ENCODE measurements around the gene ZAP70. TPM values are rescaled to one million over a fixed set of nuclear protein-coding genes. Genes with fewer than 3 reads are reported as not detected.

The ZAP70 gene
- polyA plus RNA-seq, 2 donors: 3.9 to 5.0 TPM

DNA sequence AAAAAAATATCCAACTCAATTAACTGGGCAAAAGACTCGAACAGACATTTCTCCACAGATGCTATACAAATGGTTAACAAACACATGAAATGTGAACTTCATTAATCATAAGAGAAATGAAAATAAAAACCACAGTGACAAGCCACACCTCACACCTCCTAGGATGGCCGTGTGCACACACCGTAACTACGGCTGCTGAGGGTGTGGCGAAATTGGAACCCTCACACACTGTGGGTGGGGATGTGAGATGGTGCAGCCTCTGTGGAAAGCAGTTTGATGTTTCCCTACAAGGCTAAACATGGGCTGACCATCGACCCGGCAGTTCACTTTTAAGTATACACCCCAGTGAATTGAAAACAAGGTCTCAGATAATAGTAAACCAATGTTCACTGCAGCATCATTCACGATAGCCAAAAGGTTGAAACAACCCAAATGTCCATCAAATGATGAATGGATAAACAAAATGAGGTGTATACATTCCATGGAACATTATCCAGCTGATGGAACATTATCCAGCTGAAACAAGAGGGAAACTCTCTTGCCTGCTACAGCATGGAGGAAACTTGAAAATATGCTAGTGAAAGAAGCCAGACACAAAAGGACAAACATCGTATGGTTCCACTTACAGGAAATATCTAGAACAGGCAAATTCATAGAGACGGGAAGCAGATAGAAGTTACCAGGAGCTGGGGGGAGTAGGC is 32.2 kb downstream of the ZAP70 start:
- Histone ChIP-seq H3K27me3 (ENCODE audit: control insufficient read depth in 1 of 2, insufficient read depth in 2 of 2, low read length in 2 of 2) (no peaks in the 10 kb centered on the region), H3K9me3 (ENCODE audit: control insufficient read depth in 2 of 2, insufficient read depth in 1 of 2, low read depth in 1 of 2, low read length in 1 of 2) (no peaks in the 10 kb centered on the region), H3K27ac (ENCODE audit: low read depth in 2 of 2, low read length in 1 of 2) (peak overlapping the region in 1 of 2 donors; percentile 13), H3K36me3 (ENCODE audit: control insufficient read depth in 2 of 2, insufficient read depth in 2 of 2, low read length in 1 of 2) (peaks cover 0 to 2% of the 10 kb centered on the region in 2 donors), H3K4me1 (ENCODE audit: control insufficient read depth in 2 of 2, insufficient read depth in 2 of 2, low read length in 1 of 2) (peaks cover 2 to 4% of the 10 kb centered on the region in 2 donors), H3K4me3 (ENCODE audit: low read depth in 1 of 2, low read length in 2 of 2) (no peak overlapping the region)
- 38 to 43% methylated on average over 10 of the region's 10 CpGs for WGBS, 2 donors

DNA sequence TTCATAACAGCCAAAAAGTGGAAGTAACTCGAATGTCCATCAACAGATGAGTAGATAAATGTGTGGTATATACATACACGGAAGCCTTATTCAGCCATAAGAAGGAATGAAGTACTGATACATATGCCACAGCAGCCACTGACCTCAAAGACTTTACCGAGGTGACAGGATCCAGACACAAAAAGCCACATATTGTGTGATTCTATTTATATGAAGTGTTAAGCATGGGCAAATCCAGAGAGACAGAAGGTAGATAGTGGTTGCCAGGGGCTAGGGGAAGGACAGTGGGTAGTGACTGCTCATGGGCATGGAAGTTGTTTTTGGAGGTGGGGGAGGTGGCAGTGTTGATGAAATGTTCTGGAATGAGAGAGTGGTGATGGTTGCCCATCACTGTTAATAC is 33.9 kb downstream of the ZAP70 start:
- no peak overlapping the region for H3K4me3 ChIP-seq (ENCODE audit: low read depth in 1 of 2, low read length in 2 of 2)
- 69 to 72% methylated on average over 3 of the region's 3 CpGs for WGBS, 2 donors

DNA sequence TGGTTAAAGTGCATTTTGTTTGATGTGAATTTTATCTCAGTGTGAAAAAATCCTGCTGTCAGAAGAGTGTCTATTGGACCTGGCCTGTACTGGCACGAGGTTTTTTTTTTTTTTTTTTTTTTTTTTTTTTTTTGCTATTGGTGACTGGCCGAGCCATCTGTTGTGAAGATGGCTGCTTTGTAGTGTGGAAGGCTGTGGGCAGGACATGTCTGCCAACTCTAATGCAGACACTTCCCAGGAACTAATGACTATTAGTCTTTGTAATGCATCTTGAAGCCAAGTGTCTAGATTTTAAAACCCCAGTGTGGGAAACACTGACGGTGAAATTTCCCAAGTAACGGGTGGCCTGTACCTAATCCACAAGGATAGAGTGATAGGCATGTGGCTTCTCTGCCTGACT is 34.3 kb downstream of the ZAP70 start:
- no peak overlapping the region for H3K4me3 ChIP-seq (ENCODE audit: low read depth in 1 of 2, low read length in 2 of 2)
- WGBS, 2 donors: 70 to 74% methylated on average over 4 of the region's 4 CpGs
- H3K36me3 ChIP-seq (ENCODE audit: control insufficient read depth in 2 of 2, insufficient read depth in 2 of 2, low read length in 1 of 2): peaks cover 0 to 5% of the 10 kb centered on the region in 2 donors

More for the DNA sequence above, 33.9 kb downstream of the ZAP70 start:
- Histone ChIP-seq H3K4me1 (ENCODE audit: control insufficient read depth in 2 of 2, insufficient read depth in 2 of 2, low read length in 1 of 2) (no peaks in the 10 kb centered on the region), H3K36me3 (ENCODE audit: control insufficient read depth in 2 of 2, insufficient read depth in 2 of 2, low read length in 1 of 2) (peaks cover 0 to 5% of the 10 kb centered on the region in 2 donors), H3K27ac (ENCODE audit: low read depth in 2 of 2, low read length in 1 of 2) (peak overlapping the region in 1 of 2 donors; percentile 9), H3K27me3 (ENCODE audit: control insufficient read depth in 1 of 2, insufficient read depth in 2 of 2, low read length in 2 of 2) (no peaks in the 10 kb centered on the region), H3K9me3 (ENCODE audit: control insufficient read depth in 2 of 2, insufficient read depth in 1 of 2, low read depth in 1 of 2, low read length in 1 of 2) (no peaks in the 10 kb centered on the region)

DNA sequence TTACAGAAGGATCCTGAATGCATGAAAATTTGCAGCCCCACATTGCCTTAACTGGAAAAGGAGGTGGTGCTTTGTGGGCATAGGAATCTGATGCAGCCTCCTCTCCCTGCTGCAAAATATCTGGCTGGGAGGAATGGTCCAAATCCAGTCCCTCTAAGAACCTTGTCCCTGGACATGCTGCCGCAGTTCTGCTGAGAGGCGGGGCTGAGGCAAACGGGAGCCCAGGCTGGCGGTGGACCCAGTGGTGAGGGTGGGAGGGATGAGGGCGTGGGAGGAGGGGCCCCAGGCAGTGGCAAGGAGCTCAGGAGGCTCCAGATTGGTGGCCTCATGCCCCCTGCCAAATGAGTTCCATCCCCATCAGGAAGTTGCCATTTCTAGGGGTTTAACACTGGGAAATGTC is 36.2 kb downstream of the ZAP70 start:
- H3K4me1 ChIP-seq (ENCODE audit: control insufficient read depth in 2 of 2, insufficient read depth in 2 of 2, low read length in 1 of 2): no peaks in the 10 kb centered on the region
- WGBS, 2 donors: 49 to 54% methylated on average over 5 of the region's 5 CpGs

More for the DNA sequence above, 34.3 kb downstream of the ZAP70 start:
- H3K4me1 ChIP-seq (ENCODE audit: control insufficient read depth in 2 of 2, insufficient read depth in 2 of 2, low read length in 1 of 2): no peaks in the 10 kb centered on the region
- H3K27ac ChIP-seq (ENCODE audit: low read depth in 2 of 2, low read length in 1 of 2): no peak overlapping the region
- no peaks in the 10 kb centered on the region for H3K9me3 ChIP-seq (ENCODE audit: control insufficient read depth in 2 of 2, insufficient read depth in 1 of 2, low read depth in 1 of 2, low read length in 1 of 2)
- H3K27me3 ChIP-seq (ENCODE audit: control insufficient read depth in 1 of 2, insufficient read depth in 2 of 2, low read length in 2 of 2): no peaks in the 10 kb centered on the region

DNA sequence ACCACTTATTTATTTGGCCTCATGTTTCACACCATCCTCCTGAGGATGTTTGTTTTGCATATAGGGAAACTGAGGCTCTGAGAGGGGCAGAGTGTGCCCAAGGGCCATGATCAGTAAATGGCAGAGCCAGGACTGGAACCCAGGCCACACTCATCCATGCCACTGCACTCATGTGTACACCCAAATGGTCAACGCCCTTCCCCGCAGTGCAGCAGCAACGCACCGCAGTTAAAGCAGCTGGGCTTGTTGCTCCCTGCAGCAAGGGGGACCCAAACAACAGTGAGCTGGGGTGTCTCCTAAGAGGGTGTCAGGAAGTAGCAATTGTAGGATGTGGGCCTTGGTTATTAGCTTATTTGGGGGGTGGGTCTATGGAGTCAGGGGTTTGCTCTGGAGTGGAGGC is 36.6 kb downstream of the ZAP70 start:
- Histone ChIP-seq H3K27ac (ENCODE audit: low read depth in 2 of 2, low read length in 1 of 2) (no peak overlapping the region), H3K9me3 (ENCODE audit: control insufficient read depth in 2 of 2, insufficient read depth in 1 of 2, low read depth in 1 of 2, low read length in 1 of 2) (no peaks in the 10 kb centered on the region), H3K36me3 (ENCODE audit: control insufficient read depth in 2 of 2, insufficient read depth in 2 of 2, low read length in 1 of 2) (peaks cover 0 to 5% of the 10 kb centered on the region in 2 donors), H3K4me1 (ENCODE audit: control insufficient read depth in 2 of 2, insufficient read depth in 2 of 2, low read length in 1 of 2) (no peaks in the 10 kb centered on the region), H3K4me3 (ENCODE audit: low read depth in 1 of 2, low read length in 2 of 2) (no peak overlapping the region), H3K27me3 (ENCODE audit: control insufficient read depth in 1 of 2, insufficient read depth in 2 of 2, low read length in 2 of 2) (no peaks in the 10 kb centered on the region)
- 95 to 98% methylated on average over 4 of the region's 4 CpGs for WGBS, 2 donors

More for the DNA sequence above, 36.2 kb downstream of the ZAP70 start:
- Histone ChIP-seq H3K27me3 (ENCODE audit: control insufficient read depth in 1 of 2, insufficient read depth in 2 of 2, low read length in 2 of 2) (no peaks in the 10 kb centered on the region), H3K9me3 (ENCODE audit: control insufficient read depth in 2 of 2, insufficient read depth in 1 of 2, low read depth in 1 of 2, low read length in 1 of 2) (no peaks in the 10 kb centered on the region), H3K4me3 (ENCODE audit: low read depth in 1 of 2, low read length in 2 of 2) (no peak overlapping the region), H3K36me3 (ENCODE audit: control insufficient read depth in 2 of 2, insufficient read depth in 2 of 2, low read length in 1 of 2) (peaks cover 0 to 5% of the 10 kb centered on the region in 2 donors), H3K27ac (ENCODE audit: low read depth in 2 of 2, low read length in 1 of 2) (no peak overlapping the region)

DNA sequence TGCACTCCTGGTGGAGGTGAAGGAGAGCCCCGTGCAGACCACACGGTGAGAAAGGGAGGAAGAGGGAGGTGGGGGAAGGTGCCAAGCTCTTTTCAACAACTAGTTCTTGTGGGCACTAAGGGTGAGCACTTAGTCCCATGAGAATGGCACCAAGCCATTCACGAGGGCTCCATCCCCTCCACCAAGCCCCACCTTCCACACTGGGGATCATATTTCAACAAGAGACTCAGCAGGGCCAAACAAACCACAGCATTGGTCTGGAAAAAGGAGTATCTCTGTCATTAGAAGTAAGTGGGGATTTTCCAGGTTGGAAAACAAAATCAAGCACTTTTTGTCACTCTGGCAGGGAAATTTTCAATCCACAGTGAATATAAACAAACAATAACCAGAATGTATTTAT is 38.4 kb downstream of the ZAP70 start:
- Histone ChIP-seq H3K27me3 (ENCODE audit: control insufficient read depth in 1 of 2, insufficient read depth in 2 of 2, low read length in 2 of 2) (no peaks in the 10 kb centered on the region), H3K4me1 (ENCODE audit: control insufficient read depth in 2 of 2, insufficient read depth in 2 of 2, low read length in 1 of 2) (peaks cover 0 to 3% of the 10 kb centered on the region in 2 donors), H3K9me3 (ENCODE audit: control insufficient read depth in 2 of 2, insufficient read depth in 1 of 2, low read depth in 1 of 2, low read length in 1 of 2) (no peaks in the 10 kb centered on the region), H3K36me3 (ENCODE audit: control insufficient read depth in 2 of 2, insufficient read depth in 2 of 2, low read length in 1 of 2) (peaks cover 0 to 9% of the 10 kb centered on the region in 2 donors), H3K4me3 (ENCODE audit: low read depth in 1 of 2, low read length in 2 of 2) (no peak overlapping the region), H3K27ac (ENCODE audit: low read depth in 2 of 2, low read length in 1 of 2) (no peak overlapping the region)
- 44 to 53% methylated on average over 3 of the region's 3 CpGs for whole genome bisulfite sequencing, 2 donors

DNA sequence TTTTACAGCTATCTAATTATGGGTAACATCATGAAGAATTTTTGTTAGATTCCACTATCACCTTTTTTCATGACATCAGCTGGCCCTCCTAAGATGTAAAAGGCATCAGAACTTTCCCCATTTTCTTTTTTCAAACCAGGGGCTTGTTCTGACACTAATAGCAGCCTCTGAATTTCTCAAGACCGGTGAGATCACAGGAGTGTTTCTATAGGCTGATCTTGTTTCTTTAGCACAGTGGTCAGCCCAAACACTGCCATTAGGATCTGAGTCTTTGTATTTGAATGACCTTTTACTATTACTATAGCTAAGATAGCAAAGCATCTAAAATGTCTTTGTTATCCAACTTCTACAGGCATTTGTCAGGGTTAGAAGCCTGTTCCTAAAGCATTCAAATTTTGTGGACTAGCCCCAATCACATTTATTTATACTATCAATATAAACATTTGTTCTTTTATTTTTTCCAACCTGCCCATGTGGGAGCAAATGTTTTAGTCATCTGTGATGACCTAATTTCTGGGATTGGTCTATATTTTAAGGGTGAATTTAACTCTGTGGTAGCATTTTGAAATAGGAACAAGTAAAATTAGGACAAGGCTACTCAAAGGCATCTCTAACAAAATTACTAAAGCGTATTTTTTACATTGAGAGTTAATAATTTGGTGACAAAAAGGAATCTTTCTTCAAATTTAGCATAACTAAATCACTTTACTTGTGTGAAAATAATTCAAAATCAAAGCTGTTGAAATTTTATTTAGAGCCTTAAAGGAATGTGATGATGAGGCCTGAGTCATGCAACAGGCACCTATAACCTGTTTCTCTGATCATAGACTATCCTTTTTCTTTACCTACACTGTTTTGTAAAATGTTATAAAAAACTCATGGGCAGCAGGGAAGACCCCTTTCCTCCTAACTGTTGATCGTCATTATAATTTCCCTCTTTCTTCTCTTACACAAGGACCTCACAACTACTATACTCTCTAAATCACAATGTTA is 39.3 kb downstream of the ZAP70 start:
- Histone ChIP-seq H3K4me3 (ENCODE audit: low read depth in 1 of 2, low read length in 2 of 2) (no peak overlapping the region), H3K4me1 (ENCODE audit: control insufficient read depth in 2 of 2, insufficient read depth in 2 of 2, low read length in 1 of 2) (peaks cover 0 to 3% of the 10 kb centered on the region in 2 donors)
- WGBS, 2 donors: 92% methylated on average over 3 of the region's 3 CpGs

DNA sequence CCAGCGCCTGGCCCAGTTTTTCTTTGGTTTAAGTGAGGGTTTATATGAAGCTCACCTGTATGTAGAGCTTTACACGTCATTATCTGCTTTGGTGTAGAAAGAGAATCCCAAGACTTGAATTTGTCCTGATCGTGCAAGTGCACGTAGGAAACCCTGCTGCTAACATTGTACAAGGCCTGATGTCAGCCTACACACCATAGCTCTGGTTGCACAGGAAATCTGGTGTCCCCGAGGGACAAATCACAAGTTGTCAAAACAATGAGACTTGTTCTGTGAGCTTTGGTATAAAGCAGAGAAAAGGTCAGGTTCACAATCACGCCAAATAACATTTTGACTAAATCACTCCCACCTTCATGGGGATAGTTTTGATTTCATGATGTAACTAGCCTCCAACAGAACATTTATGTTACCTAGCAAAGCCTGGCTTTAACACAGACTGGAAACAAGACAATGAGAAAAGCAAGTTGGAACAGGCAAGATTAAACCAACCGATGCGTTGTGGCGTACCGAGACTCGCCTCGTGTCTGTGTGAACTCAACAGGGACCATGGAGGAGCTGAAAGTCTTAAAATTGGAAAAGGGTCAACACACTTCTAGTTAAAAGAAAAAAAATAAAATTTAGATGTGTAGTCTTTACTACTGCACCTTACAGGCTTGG is 41.4 kb downstream of the ZAP70 start:
- 58 to 76% methylated on average over 12 of the region's 12 CpGs for WGBS, 2 donors
- no peak overlapping the region for H3K4me3 ChIP-seq (ENCODE audit: low read depth in 1 of 2, low read length in 2 of 2)
- peak overlapping the region; percentile 64 to 73 for H3K27ac ChIP-seq (ENCODE audit: low read depth in 2 of 2, low read length in 1 of 2)
- peaks cover 0 to 3% of the 10 kb centered on the region in 2 donors for H3K4me1 ChIP-seq (ENCODE audit: control insufficient read depth in 2 of 2, insufficient read depth in 2 of 2, low read length in 1 of 2)
- H3K36me3 ChIP-seq (ENCODE audit: control insufficient read depth in 2 of 2, insufficient read depth in 2 of 2, low read length in 1 of 2): peaks cover 3 to 28% of the 10 kb centered on the region in 2 donors
- no peaks in the 10 kb centered on the region for H3K27me3 ChIP-seq (ENCODE audit: control insufficient read depth in 1 of 2, insufficient read depth in 2 of 2, low read length in 2 of 2)
- H3K9me3 ChIP-seq (ENCODE audit: control insufficient read depth in 2 of 2, insufficient read depth in 1 of 2, low read depth in 1 of 2, low read length in 1 of 2): no peaks in the 10 kb centered on the region

More for the DNA sequence above, 39.3 kb downstream of the ZAP70 start:
- no peak overlapping the region for H3K27ac ChIP-seq (ENCODE audit: low read depth in 2 of 2, low read length in 1 of 2)
- H3K9me3 ChIP-seq (ENCODE audit: control insufficient read depth in 2 of 2, insufficient read depth in 1 of 2, low read depth in 1 of 2, low read length in 1 of 2): no peaks in the 10 kb centered on the region
- peaks cover 0 to 17% of the 10 kb centered on the region in 2 donors for H3K36me3 ChIP-seq (ENCODE audit: control insufficient read depth in 2 of 2, insufficient read depth in 2 of 2, low read length in 1 of 2)
- no peaks in the 10 kb centered on the region for H3K27me3 ChIP-seq (ENCODE audit: control insufficient read depth in 1 of 2, insufficient read depth in 2 of 2, low read length in 2 of 2)

DNA sequence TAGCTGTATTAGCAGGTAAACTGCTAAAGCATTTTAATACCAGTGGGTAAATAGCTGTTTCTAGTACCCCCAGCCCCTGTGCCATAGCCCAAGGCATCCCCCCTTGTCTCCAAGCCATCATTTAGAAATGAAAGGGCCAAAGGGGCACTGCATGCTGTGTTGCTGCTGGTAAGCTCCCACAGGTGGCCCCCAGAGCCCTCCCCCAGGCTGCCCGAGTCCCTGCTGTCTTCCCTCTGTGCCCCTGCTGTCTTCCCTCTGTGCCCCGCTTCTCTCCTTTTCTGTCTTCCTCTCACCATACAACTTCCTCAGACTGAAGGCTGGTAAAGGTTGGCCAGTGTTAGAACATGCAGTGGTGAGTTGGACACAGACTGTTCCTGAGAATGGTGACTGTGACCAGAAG is 42.1 kb downstream of the ZAP70 start:
- no peaks in the 10 kb centered on the region for H3K27me3 ChIP-seq (ENCODE audit: control insufficient read depth in 1 of 2, insufficient read depth in 2 of 2, low read length in 2 of 2)
- 92 to 93% methylated on average over 2 of the region's 2 CpGs for WGBS, 2 donors
- H3K36me3 ChIP-seq (ENCODE audit: control insufficient read depth in 2 of 2, insufficient read depth in 2 of 2, low read length in 1 of 2): peaks cover 3 to 28% of the 10 kb centered on the region in 2 donors
- peak overlapping the region in 1 of 2 donors; percentile 51 for H3K27ac ChIP-seq (ENCODE audit: low read depth in 2 of 2, low read length in 1 of 2)
- no peaks in the 10 kb centered on the region for H3K9me3 ChIP-seq (ENCODE audit: control insufficient read depth in 2 of 2, insufficient read depth in 1 of 2, low read depth in 1 of 2, low read length in 1 of 2)
- H3K4me3 ChIP-seq (ENCODE audit: low read depth in 1 of 2, low read length in 2 of 2): no peak overlapping the region
- H3K4me1 ChIP-seq (ENCODE audit: control insufficient read depth in 2 of 2, insufficient read depth in 2 of 2, low read length in 1 of 2): peaks cover 0 to 3% of the 10 kb centered on the region in 2 donors
